Measurements from ENCODE around the gene HMGCL. TPM values are rescaled to one million over a fixed set of nuclear protein-coding genes. Genes with fewer than 3 reads are reported as not detected.
A peak's percentile ranks its signal among the peaks of the same experiment; 100 is the strongest.

The HMGCL gene
- total RNA-seq, 4 donors from 2014 or later: 35.8 to 84.3 (median 57.0) TPM

DNA sequence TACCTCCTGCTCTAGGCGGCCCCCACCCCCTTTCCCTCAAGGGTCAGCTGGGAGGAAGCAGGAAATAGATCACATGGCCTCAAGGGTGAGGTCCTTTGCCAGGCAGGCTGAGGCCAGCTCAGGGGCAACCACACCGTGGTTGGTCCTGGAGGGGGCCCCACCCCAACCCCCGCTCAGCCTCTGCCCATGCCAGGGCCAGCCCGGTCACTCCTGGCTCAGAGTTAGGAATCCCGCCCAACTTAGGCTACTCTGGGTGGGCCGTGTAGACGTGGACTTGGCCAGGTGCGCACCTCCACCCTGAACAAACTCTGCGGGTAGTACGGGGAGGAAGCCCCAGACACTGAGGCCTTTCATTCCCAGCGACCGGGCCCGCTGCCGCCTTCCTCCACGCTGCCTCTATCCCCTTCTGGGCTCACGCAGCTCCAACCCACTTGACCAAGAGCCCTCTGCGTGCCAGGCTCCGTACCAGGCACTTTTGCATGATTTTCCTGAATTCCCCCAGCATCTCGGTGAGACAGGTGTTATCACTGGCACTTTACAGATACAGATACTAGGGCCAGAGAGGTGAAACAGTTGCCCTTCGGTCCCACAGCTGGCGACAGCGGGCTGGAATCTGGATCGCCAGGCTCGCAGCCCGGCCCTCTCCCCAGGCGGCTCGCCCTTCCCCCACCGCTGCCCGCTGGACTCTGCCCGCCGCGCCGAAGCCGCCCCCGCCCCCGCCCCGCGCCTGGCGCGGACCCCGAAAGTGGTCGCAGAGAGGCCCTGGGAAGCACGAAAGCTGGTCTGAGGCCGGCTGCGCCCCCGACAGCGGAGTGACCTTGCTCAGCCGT, 25.4 kb downstream of the HMGCL start:
- intact Hi-C loops (cut with DNase I): no loop called here
- TF ChIP-seq, protein P1, sequence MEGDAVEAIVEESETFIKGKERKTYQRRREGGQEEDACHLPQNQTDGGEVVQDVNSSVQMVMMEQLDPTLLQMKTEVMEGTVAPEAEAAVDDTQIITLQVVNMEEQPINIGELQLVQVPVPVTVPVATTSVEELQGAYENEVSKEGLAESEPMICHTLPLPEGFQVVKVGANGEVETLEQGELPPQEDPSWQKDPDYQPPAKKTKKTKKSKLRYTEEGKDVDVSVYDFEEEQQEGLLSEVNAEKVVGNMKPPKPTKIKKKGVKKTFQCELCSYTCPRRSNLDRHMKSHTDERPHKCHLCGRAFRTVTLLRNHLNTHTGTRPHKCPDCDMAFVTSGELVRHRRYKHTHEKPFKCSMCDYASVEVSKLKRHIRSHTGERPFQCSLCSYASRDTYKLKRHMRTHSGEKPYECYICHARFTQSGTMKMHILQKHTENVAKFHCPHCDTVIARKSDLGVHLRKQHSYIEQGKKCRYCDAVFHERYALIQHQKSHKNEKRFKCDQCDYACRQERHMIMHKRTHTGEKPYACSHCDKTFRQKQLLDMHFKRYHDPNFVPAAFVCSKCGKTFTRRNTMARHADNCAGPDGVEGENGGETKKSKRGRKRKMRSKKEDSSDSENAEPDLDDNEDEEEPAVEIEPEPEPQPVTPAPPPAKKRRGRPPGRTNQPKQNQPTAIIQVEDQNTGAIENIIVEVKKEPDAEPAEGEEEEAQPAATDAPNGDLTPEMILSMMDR (IDR thresholded peaks at IDR 0.05): no peak
- no peak for TF ChIP-seq POLR2A (IDR thresholded peaks at IDR 0.05)
- Histone ChIP-seq H3K9me3 (no peaks in the 10 kb centered on the region), H3K36me3 (peaks cover 0 to 5% of the 10 kb centered on the region in 2 donors), H3K27me3 (no peaks in the 10 kb centered on the region), H3K4me1 (peaks cover 8 to 20% of the 10 kb centered on the region in 2 donors), H3K27ac (peak overlapping the region in 2 of 3 donors; percentile 73 to 89), H3K4me3 (replicated peaks in 1 of 3) (peak overlapping the region; percentile 64 to 71 (median 70))
- 2 to 8% methylated on average over 9 to 18 of the region's 48 CpGs for WGBS, 2 donors
- DNase-seq: peak; percentile 51 to 55

DNA sequence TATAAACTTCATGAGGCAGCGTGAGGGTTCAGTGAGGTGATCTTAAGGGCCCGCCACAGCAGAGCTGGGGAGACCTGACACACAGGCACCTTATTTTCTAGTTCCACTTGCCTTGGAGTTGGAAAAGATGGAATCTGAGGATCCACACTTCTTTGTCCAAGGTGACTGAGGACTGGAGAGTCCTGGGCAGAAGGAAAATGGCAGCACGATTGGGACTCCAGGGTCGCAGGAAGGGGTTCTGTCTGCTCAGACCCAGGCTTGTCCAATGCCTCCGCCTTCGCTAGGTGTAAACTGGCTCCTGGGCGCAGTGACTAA, 26.0 kb downstream of the HMGCL start:
- peaks cover 0 to 5% of the 10 kb centered on the region in 2 donors for H3K36me3 ChIP-seq
- intact Hi-C loops (cut with DNase I): no loop called here
- peaks cover 8 to 20% of the 10 kb centered on the region in 2 donors for H3K4me1 ChIP-seq
- H3K27me3 ChIP-seq: no peaks in the 10 kb centered on the region
- peak overlapping the region in 2 of 3 donors; percentile 28 to 89 for H3K27ac ChIP-seq
- no peaks in the 10 kb centered on the region for H3K9me3 ChIP-seq
- TF ChIP-seq, protein P1 (IDR thresholded peaks at IDR 0.05): no peak
- no peak for DNase-seq
- H3K4me3 ChIP-seq (replicated peaks in 1 of 3): no peak overlapping the region
- 79 to 81% methylated on average over 5 to 7 of the region's 7 CpGs for WGBS, 2 donors

DNA sequence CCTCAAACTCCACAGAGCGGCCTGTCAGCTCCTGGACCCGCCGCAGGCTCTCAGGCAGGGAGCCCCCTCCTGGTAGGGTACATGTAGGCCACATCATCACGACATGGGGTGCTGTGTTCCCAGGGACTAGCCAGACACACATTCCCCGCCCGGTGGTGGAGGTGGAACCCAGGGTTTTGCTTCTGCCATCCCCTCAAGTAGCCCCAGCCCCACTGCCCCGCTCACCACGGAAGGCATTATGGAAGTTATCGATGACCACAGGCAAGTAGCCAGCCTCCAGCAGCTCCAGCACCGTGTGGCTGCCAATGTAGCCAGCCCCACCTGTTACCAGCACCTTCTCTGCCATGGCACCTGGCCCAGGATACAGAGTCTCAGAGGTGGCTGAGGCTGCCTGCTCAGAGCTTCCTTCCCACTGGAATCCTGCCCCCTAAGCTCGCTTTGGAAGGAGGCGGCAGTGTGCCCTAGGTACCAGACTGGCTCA, 26.5 kb downstream of the HMGCL start:
- Histone ChIP-seq H3K27ac (no peak overlapping the region), H3K4me1 (peaks cover 8 to 21% of the 10 kb centered on the region in 2 donors), H3K36me3 (peaks cover 0 to 5% of the 10 kb centered on the region in 2 donors), H3K9me3 (no peaks in the 10 kb centered on the region), H3K4me3 (replicated peaks in 1 of 3) (no peak overlapping the region), H3K27me3 (no peaks in the 10 kb centered on the region)
- no peak for TF ChIP-seq POLR2A (IDR thresholded peaks at IDR 0.05)
- TF ChIP-seq, protein P1 (IDR thresholded peaks at IDR 0.05): no peak
- intact Hi-C loops (cut with DNase I): no loop called here
- WGBS, 2 donors: 79 to 93% methylated on average over 8 to 10 of the region's 12 CpGs
- no peak for DNase-seq

DNA sequence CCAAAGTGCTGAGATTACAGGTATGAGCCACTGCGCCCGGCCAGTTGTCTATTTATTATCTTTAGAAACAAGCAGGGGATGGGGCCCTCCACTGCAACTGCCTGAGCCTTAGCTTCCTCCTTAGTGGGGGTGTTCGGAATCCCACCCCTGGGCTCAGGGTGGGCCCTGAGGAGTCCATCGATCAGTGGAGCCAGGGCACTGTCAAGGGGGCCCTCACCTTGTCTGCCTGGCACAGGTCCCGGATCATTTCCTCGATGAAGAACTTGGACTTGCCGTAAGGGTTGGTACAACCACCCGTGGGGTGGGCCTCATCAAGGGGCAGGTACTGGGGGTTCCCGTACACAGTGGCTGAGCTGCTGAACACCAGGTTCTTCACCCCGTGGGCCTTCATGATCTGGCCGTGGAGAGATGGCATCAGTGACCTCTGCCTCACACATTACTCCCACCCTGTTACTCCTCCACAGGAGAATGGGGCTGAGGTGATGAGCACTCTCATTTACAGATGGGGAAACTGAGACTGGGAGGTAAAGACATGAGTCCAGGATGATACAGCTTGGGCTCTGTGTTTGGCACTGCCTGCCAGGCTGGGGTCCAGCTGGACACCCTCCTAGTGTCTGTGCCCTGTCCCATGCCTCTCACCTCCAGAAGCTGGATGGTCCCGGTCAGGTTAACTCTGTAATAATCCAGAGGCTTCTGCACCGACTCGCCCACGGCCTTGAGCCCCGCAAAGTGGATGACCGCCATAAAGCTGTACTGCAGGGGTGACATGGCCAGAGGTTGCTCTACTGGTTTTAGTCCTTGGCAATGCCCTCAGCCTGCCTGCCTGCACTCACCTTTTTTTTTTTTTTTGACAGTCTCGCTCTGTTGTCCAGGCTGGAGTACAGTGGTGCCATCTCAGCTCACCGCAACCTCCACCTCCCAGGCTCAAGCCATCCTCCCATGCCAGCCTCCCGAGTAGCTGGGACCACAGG, 27.5 kb downstream of the HMGCL start:
- Histone ChIP-seq H3K4me1 (peaks cover 11 to 29% of the 10 kb centered on the region in 2 donors), H3K27ac (no peak overlapping the region), H3K9me3 (no peaks in the 10 kb centered on the region), H3K36me3 (peaks cover 0 to 5% of the 10 kb centered on the region in 2 donors), H3K4me3 (replicated peaks in 1 of 3) (no peak overlapping the region), H3K27me3 (no peaks in the 10 kb centered on the region)
- intact Hi-C loops (cut with DNase I): no loop called here
- TF ChIP-seq POLR2A (IDR thresholded peaks at IDR 0.05): no peak
- TF ChIP-seq, protein P1 (IDR thresholded peaks at IDR 0.05): no peak
- WGBS, 2 donors: 79 to 84% methylated on average over 19 of the region's 20 CpGs
- no peak for DNase-seq

Data from thyroid gland (tissue), 4 donors.